GM19025 (cell line): ENCODE data around the gene LBR.

ENCODE experiments used
- ATAC-seq: cut with Tn5 transposase; IDR thresholded peaks from one replicate; pipeline ENCODE4 v1.9.1; 2021; ENCODE audit warnings: mild to moderate bottlenecking, low read depth, moderate library complexity; ENCODE audit not compliant: unreplicated experiment

Gene LBR

GRCh38 chr1:225424562-225425200 lies 3.2 kb downstream of the LBR start:
- ATAC-seq = no peak

GRCh38 chr1:225423518-225423855 lies 4.4 kb downstream of the LBR start:
- no peak for ATAC-seq

GRCh38 chr1:225422795-225423517 lies 4.9 kb downstream of the LBR start:
- ATAC-seq = no peak

- no peak for ATAC-seq
Measured at GRCh38 chr1:225422031-225422605, 5.7 kb downstream of the LBR start.

- ATAC-seq = no peak
Measured at GRCh38 chr1:225418598-225418997, 9.2 kb downstream of the LBR start.

- no peak for ATAC-seq
Measured at GRCh38 chr1:225418059-225418458, 9.8 kb downstream of the LBR start.

GRCh38 chr1:225415967-225416745 lies 11.7 kb downstream of the LBR start:
- no peak for ATAC-seq

GRCh38 chr1:225415307-225415706 lies 12.5 kb downstream of the LBR start:
- ATAC-seq = no peak

GRCh38 chr1:225413708-225414375 lies 14.0 kb downstream of the LBR start:
- ATAC-seq = no peak

GRCh38 chr1:225412803-225413351 lies 15.0 kb downstream of the LBR start:
- no peak for ATAC-seq

GRCh38 chr1:225412321-225412720 lies 15.5 kb downstream of the LBR start:
- no peak for ATAC-seq

- no peak for ATAC-seq
Measured at GRCh38 chr1:225410036-225410435, 17.8 kb downstream of the LBR start.

- ATAC-seq = no peak
Measured at GRCh38 chr1:225409051-225409450, 18.8 kb downstream of the LBR start.

GRCh38 chr1:225408249-225408648 lies 19.6 kb downstream of the LBR start:
- ATAC-seq = no peak

- no peak for ATAC-seq
Measured at GRCh38 chr1:225407755-225408154, 20.1 kb downstream of the LBR start.

- ATAC-seq = no peak
Measured at GRCh38 chr1:225406976-225407725, 20.7 kb downstream of the LBR start.

GRCh38 chr1:225400968-225401367 lies 26.9 kb downstream of the LBR start:
- no peak for ATAC-seq

GRCh38 chr1:225396357-225396756 lies 31.5 kb downstream of the LBR start:
- no peak for ATAC-seq

- ATAC-seq = no peak
Measured at GRCh38 chr1:225389843-225390242, 38.0 kb downstream of the LBR start.

- ATAC-seq = no peak
Measured at GRCh38 chr1:225388372-225388771, 39.5 kb downstream of the LBR start.
